ENCODE measurements around the gene VASN. TPM values are rescaled to one million over a fixed set of nuclear protein-coding genes. Genes with fewer than 3 reads are reported as not detected.

Gene VASN
- total RNA-seq, 5 donors from 2014 or later (not counting 1 experiment from before 2014, with no cell fraction given): 0.38 to 0.89 (median 0.56) TPM

GRCh38 chr16:4408323-4408690 is 36.7 kb downstream of the VASN start:
- Histone ChIP-seq H3K27ac (ENCODE audit: low read length) (no peak overlapping the region), H3K4me1 (ENCODE audit: control insufficient read depth in 1 of 2, extremely low read depth in 1 of 2, insufficient read depth in 2 of 2, low read length in 2 of 2) (peaks cover 0 to 55% of the 10 kb centered on the region in 2 experiments), H3K4me3 (ENCODE audit: control insufficient read depth in 1 of 2, extremely low read depth in 1 of 2, low read length in 1 of 2) (no peak overlapping the region), H3K9me3 (no peaks in the 10 kb centered on the region), H3K36me3 (ENCODE audit: control insufficient read depth in 2 of 2, extremely low read depth in 1 of 2, insufficient read depth in 1 of 2, low read length in 1 of 2) (peaks cover 39 to 99% of the 10 kb centered on the region in 2 donors), H3K27me3 (replicated peaks in 1 of 2; ENCODE audit: control insufficient read depth in 2 of 2, extremely low read depth in 1 of 2, insufficient read depth in 2 of 2, low read length in 1 of 2) (no peaks in the 10 kb centered on the region)
- H3K9me3 Mint-ChIP-seq: no peaks in the 10 kb centered on the region
- H3K36me3 Mint-ChIP-seq: peaks cover 25% of the 10 kb centered on the region
- no peak overlapping the region for H3K4me3 Mint-ChIP-seq
- H3K27ac Mint-ChIP-seq: no peak overlapping the region
- 90% methylated on average over 10 of the region's 10 CpGs for WGBS (ENCODE audit: insufficient coverage)
- POLR2A ChIA-PET: interaction anchor here in 1 of 2 donors (0.6 kb wide), 1 partner anchor 16 kb away, joined by 3 read pairs; no protein-coding TSS in a partner anchor
- CTCF ChIA-PET: no interaction called here
- ATAC-seq (replicated peaks in 1 of 4): no peak
- H3K4me1 Mint-ChIP-seq: peaks cover 25 to 35% (median 33%) of the 10 kb centered on the region in 3 donors
- no peak for DNase-seq
- no peaks in the 10 kb centered on the region for H3K27me3 Mint-ChIP-seq

GRCh38 chr16:4409081-4409932 is 37.7 kb downstream of the VASN start:
- Histone ChIP-seq H3K4me3 (ENCODE audit: control insufficient read depth in 1 of 2, extremely low read depth in 1 of 2, low read length in 1 of 2) (no peak overlapping the region), H3K9me3 (no peaks in the 10 kb centered on the region), H3K27ac (ENCODE audit: low read length) (no peak overlapping the region), H3K27me3 (replicated peaks in 1 of 2; ENCODE audit: control insufficient read depth in 2 of 2, extremely low read depth in 1 of 2, insufficient read depth in 2 of 2, low read length in 1 of 2) (no peaks in the 10 kb centered on the region), H3K4me1 (ENCODE audit: control insufficient read depth in 1 of 2, extremely low read depth in 1 of 2, insufficient read depth in 2 of 2, low read length in 2 of 2) (peaks cover 0 to 61% of the 10 kb centered on the region in 2 experiments), H3K36me3 (ENCODE audit: control insufficient read depth in 2 of 2, extremely low read depth in 1 of 2, insufficient read depth in 1 of 2, low read length in 1 of 2) (peaks cover 33 to 91% of the 10 kb centered on the region in 2 donors)
- peaks cover 32 to 41% (median 36%) of the 10 kb centered on the region in 3 donors for H3K4me1 Mint-ChIP-seq
- ATAC-seq (replicated peaks in 1 of 4) (no peak), DNase-seq (peak in 1 of 35 experiments; percentile 23)
- no peaks in the 10 kb centered on the region for H3K9me3 Mint-ChIP-seq
- CTCF ChIA-PET: no interaction called here
- peaks cover 24% of the 10 kb centered on the region for H3K36me3 Mint-ChIP-seq
- no peak overlapping the region for H3K27ac Mint-ChIP-seq
- H3K27me3 Mint-ChIP-seq: no peaks in the 10 kb centered on the region
- H3K4me3 Mint-ChIP-seq: no peak overlapping the region
- POLR2A ChIA-PET: interaction anchor here (0.9 to 1.0 kb wide), 2 partner anchors 8 to 11 kb away, joined by 3 to 6 read pairs; no protein-coding TSS in a partner anchor
- 95% methylated on average over 19 of the region's 19 CpGs for WGBS (ENCODE audit: insufficient coverage)

- H3K9me3 Mint-ChIP-seq: no peaks in the 10 kb centered on the region
- H3K9me3 ChIP-seq: no peaks in the 10 kb centered on the region
- no peak overlapping the region for H3K27ac ChIP-seq (ENCODE audit: low read length)
- no peaks in the 10 kb centered on the region for H3K27me3 Mint-ChIP-seq
- peaks cover 18% of the 10 kb centered on the region for H3K36me3 Mint-ChIP-seq
- H3K4me1 Mint-ChIP-seq: peaks cover 41 to 48% (median 41%) of the 10 kb centered on the region in 3 donors
- peak overlapping the region in 1 of 3 donors; percentile 31 for H3K4me3 Mint-ChIP-seq
- 80% methylated on average over 7 of the region's 15 CpGs for WGBS (ENCODE audit: insufficient coverage)
- CTCF ChIA-PET: no interaction called here
- no peaks in the 10 kb centered on the region for H3K27me3 ChIP-seq (replicated peaks in 1 of 2; ENCODE audit: control insufficient read depth in 2 of 2, extremely low read depth in 1 of 2, insufficient read depth in 2 of 2, low read length in 1 of 2)
- H3K27ac Mint-ChIP-seq: peak overlapping the region; percentile 65 to 80
- H3K4me3 ChIP-seq (ENCODE audit: control insufficient read depth in 1 of 2, extremely low read depth in 1 of 2, low read length in 1 of 2): no peak overlapping the region
- H3K36me3 ChIP-seq (ENCODE audit: control insufficient read depth in 2 of 2, extremely low read depth in 1 of 2, insufficient read depth in 1 of 2, low read length in 1 of 2): peaks cover 26 to 79% of the 10 kb centered on the region in 2 donors
- no peak for ATAC-seq (replicated peaks in 1 of 4)
- no peak for DNase-seq
- POLR2A ChIA-PET: interaction anchor here (0.7 to 1.1 kb wide), 4 partner anchors 9 to 157 kb away, joined by 3 read pairs; no protein-coding TSS in a partner anchor
- H3K4me1 ChIP-seq (ENCODE audit: control insufficient read depth in 1 of 2, extremely low read depth in 1 of 2, insufficient read depth in 2 of 2, low read length in 2 of 2): peaks cover 2 to 68% of the 10 kb centered on the region in 2 experiments
Observed at GRCh38 chr16:4410335-4411075, 38.9 kb downstream of the VASN start.

GRCh38 chr16:4411684-4412083 is 40.0 kb downstream of the VASN start:
- CTCF ChIA-PET: no interaction called here
- Histone ChIP-seq H3K27me3 (replicated peaks in 1 of 2; ENCODE audit: control insufficient read depth in 2 of 2, extremely low read depth in 1 of 2, insufficient read depth in 2 of 2, low read length in 1 of 2) (no peaks in the 10 kb centered on the region), H3K4me3 (ENCODE audit: control insufficient read depth in 1 of 2, extremely low read depth in 1 of 2, low read length in 1 of 2) (no peak overlapping the region), H3K4me1 (ENCODE audit: control insufficient read depth in 1 of 2, extremely low read depth in 1 of 2, insufficient read depth in 2 of 2, low read length in 2 of 2) (peaks cover 2 to 71% of the 10 kb centered on the region in 2 experiments), H3K27ac (ENCODE audit: low read length) (no peak overlapping the region), H3K9me3 (no peaks in the 10 kb centered on the region), H3K36me3 (ENCODE audit: control insufficient read depth in 2 of 2, extremely low read depth in 1 of 2, insufficient read depth in 1 of 2, low read length in 1 of 2) (peaks cover 20 to 67% of the 10 kb centered on the region in 2 donors)
- Mint-ChIP-seq H3K27ac (no peak overlapping the region), H3K27me3 (no peaks in the 10 kb centered on the region), H3K4me1 (peaks cover 42 to 50% (median 44%) of the 10 kb centered on the region in 3 donors), H3K9me3 (no peaks in the 10 kb centered on the region), H3K4me3 (no peak overlapping the region), H3K36me3 (peaks cover 14% of the 10 kb centered on the region)
- ATAC-seq (replicated peaks in 1 of 4) (no peak), DNase-seq (no peak)
- POLR2A ChIA-PET: no interaction called here
- WGBS (ENCODE audit: insufficient coverage): 97% methylated on average over 11 of the region's 16 CpGs

GRCh38 chr16:4412159-4412558 is 40.5 kb downstream of the VASN start:
- Mint-ChIP-seq H3K36me3 (peaks cover 14% of the 10 kb centered on the region), H3K4me1 (peaks cover 44 to 53% (median 45%) of the 10 kb centered on the region in 3 donors), H3K27me3 (no peaks in the 10 kb centered on the region), H3K4me3 (peak overlapping the region in 2 of 3 donors; percentile 28 to 39), H3K27ac (peak overlapping the region; percentile 46 to 74), H3K9me3 (no peaks in the 10 kb centered on the region)
- Histone ChIP-seq H3K4me1 (ENCODE audit: control insufficient read depth in 1 of 2, extremely low read depth in 1 of 2, insufficient read depth in 2 of 2, low read length in 2 of 2) (peaks cover 6 to 76% of the 10 kb centered on the region in 2 experiments), H3K27ac (ENCODE audit: low read length) (no peak overlapping the region), H3K36me3 (ENCODE audit: control insufficient read depth in 2 of 2, extremely low read depth in 1 of 2, insufficient read depth in 1 of 2, low read length in 1 of 2) (peaks cover 19 to 63% of the 10 kb centered on the region in 2 donors), H3K9me3 (no peaks in the 10 kb centered on the region), H3K4me3 (ENCODE audit: control insufficient read depth in 1 of 2, extremely low read depth in 1 of 2, low read length in 1 of 2) (no peak overlapping the region), H3K27me3 (replicated peaks in 1 of 2; ENCODE audit: control insufficient read depth in 2 of 2, extremely low read depth in 1 of 2, insufficient read depth in 2 of 2, low read length in 1 of 2) (no peaks in the 10 kb centered on the region)
- CTCF ChIA-PET: interaction anchor here in 1 of 2 donors (0.5 to 1.2 kb wide), 2 partner anchors 8 to 27 kb away, joined by 3 to 8 read pairs; no protein-coding TSS in a partner anchor
- no peak for ATAC-seq (replicated peaks in 1 of 4)
- POLR2A ChIA-PET: no interaction called here
- no peak for DNase-seq
- WGBS (ENCODE audit: insufficient coverage): 99% methylated on average over 6 of the region's 8 CpGs

- Histone ChIP-seq H3K9me3 (no peaks in the 10 kb centered on the region), H3K27ac (ENCODE audit: low read length) (peak overlapping the region; percentile 95), H3K4me3 (ENCODE audit: control insufficient read depth in 1 of 2, extremely low read depth in 1 of 2, low read length in 1 of 2) (no peak overlapping the region), H3K4me1 (ENCODE audit: control insufficient read depth in 1 of 2, extremely low read depth in 1 of 2, insufficient read depth in 2 of 2, low read length in 2 of 2) (peaks cover 6 to 75% of the 10 kb centered on the region in 2 experiments), H3K27me3 (replicated peaks in 1 of 2; ENCODE audit: control insufficient read depth in 2 of 2, extremely low read depth in 1 of 2, insufficient read depth in 2 of 2, low read length in 1 of 2) (no peaks in the 10 kb centered on the region), H3K36me3 (ENCODE audit: control insufficient read depth in 2 of 2, extremely low read depth in 1 of 2, insufficient read depth in 1 of 2, low read length in 1 of 2) (peaks cover 14 to 56% of the 10 kb centered on the region in 2 donors)
- ChIA-PET CTCF (interaction anchor here in 1 of 2 donors (1.0 to 1.2 kb wide), 2 partner anchors 9 to 10 kb away, joined by 3 read pairs; no protein-coding TSS in a partner anchor), POLR2A (interaction anchor here (1.2 to 2.2 kb wide), 2 partner anchors 11 to 92 kb away, joined by 5 to 7 read pairs; no protein-coding TSS in a partner anchor)
- no peak for ATAC-seq (replicated peaks in 1 of 4)
- no peak for DNase-seq
- Mint-ChIP-seq H3K4me1 (peaks cover 44 to 53% (median 47%) of the 10 kb centered on the region in 3 donors), H3K9me3 (no peaks in the 10 kb centered on the region), H3K27ac (peak overlapping the region; percentile 39 to 94), H3K27me3 (no peaks in the 10 kb centered on the region), H3K36me3 (peaks cover 14% of the 10 kb centered on the region), H3K4me3 (peak overlapping the region in 1 of 3 donors; percentile 39)
- 100% methylated on average over 4 of the region's 4 CpGs for WGBS (ENCODE audit: insufficient coverage)
Observed at GRCh38 chr16:4412854-4413253, 41.2 kb downstream of the VASN start.
